NB4 (cell line): ENCODE results near the gene TCERG1L.

ENCODE experiments used
- DNase-seq: peaks from one replicate; pipeline ENCODE4 v3.0.0; 2010; ENCODE audit warnings: low read depth
- H3K4me3 ChIP-seq: one replicate; pipeline ENCODE4 v1.5.1; 2011; ENCODE audit warnings: mild to moderate bottlenecking, low read depth, low read length, moderate library complexity
- MYC ChIP-seq: IDR thresholded peaks from 2 replicates; pipeline ENCODE4 v1.6.1; 2011; ENCODE audit warnings: low read depth, low read length
- POLR2A ChIP-seq: IDR thresholded peaks from 2 replicates; pipeline ENCODE4 v1.6.1; 2011; ENCODE audit warnings: mild to moderate bottlenecking; ENCODE audit not compliant: insufficient read length; ENCODE audit errors: extremely low read depth
- TF ChIP-seq, protein P1 (sequence below): IDR thresholded peaks from one replicate; pipeline ENCODE4 v1.5.1; 2012; ENCODE audit warnings: low read depth, low read length
- TF ChIP-seq, protein P2 (sequence below): IDR thresholded peaks from 2 replicates; pipeline ENCODE4 v1.6.1; 2011; ENCODE audit warnings: low read depth, low read length

TCERG1L gene, protein sequence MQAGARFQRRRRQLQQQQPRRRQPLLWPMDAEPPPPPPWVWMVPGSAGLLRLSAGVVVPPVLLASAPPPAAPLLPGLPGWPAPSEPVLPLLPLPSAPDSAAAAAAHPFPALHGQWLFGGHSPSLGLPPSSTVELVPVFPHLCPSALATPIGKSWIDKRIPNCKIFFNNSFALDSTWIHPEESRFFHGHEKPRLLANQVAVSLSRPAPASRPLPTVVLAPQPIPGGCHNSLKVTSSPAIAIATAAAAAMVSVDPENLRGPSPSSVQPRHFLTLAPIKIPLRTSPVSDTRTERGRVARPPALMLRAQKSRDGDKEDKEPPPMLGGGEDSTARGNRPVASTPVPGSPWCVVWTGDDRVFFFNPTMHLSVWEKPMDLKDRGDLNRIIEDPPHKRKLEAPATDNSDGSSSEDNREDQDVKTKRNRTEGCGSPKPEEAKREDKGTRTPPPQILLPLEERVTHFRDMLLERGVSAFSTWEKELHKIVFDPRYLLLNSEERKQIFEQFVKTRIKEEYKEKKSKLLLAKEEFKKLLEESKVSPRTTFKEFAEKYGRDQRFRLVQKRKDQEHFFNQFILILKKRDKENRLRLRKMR

DNA sequence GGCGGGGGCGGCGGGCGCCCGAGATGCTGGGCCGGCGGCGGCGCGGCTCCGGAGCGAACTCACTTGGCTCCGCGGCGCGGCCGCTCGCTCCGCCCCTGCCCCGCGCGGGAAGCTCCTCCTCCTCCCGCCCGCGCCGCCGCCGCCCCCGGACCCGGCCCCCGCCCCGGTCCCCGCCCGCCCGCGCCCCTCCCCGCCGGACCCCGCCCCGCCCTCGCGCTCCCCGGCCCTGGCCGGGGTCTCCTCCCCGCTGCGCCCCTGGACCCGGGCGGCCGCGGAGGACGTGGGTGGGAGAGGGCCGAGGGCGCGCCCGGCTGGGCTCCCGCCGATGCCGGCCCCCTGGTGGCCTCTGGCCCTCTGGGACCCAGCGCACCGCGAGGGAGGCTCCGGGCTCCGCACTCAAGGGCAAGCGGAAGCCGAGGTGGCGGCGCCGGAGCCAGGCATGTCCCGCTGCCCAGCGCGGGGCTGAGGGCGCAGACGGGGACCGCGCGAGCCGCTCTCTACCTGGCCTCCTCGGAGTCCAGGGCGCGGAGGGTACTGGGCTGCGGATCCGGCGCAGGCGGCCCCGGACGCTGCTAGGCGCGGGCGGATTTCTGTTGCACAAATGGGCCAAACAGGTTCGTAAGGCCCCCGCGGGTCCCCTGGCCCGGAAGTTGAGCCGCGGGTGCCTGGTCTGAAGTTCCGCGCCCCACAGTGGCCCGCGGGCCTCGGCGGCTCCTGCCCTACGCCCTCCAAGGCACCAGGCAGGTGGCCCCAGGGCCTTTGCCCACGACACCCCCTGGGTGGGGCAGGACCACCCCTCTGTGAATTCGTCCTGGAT lies at the start of gene TCERG1L:
Gene TCERG1L, minus strand, starts transcription at position 61 of the 817 bp plus-strand sequence. CDS start 86 bp downstream, outside the sequence.
- H3K4me3 ChIP-seq: no peak within 1 kb of the TSS
- no peak for DNase-seq
- TF ChIP-seq, protein P1, sequence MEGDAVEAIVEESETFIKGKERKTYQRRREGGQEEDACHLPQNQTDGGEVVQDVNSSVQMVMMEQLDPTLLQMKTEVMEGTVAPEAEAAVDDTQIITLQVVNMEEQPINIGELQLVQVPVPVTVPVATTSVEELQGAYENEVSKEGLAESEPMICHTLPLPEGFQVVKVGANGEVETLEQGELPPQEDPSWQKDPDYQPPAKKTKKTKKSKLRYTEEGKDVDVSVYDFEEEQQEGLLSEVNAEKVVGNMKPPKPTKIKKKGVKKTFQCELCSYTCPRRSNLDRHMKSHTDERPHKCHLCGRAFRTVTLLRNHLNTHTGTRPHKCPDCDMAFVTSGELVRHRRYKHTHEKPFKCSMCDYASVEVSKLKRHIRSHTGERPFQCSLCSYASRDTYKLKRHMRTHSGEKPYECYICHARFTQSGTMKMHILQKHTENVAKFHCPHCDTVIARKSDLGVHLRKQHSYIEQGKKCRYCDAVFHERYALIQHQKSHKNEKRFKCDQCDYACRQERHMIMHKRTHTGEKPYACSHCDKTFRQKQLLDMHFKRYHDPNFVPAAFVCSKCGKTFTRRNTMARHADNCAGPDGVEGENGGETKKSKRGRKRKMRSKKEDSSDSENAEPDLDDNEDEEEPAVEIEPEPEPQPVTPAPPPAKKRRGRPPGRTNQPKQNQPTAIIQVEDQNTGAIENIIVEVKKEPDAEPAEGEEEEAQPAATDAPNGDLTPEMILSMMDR: no peak
- TF ChIP-seq POLR2A (no peak), MYC (no peak)
- TF ChIP-seq, protein P2, sequence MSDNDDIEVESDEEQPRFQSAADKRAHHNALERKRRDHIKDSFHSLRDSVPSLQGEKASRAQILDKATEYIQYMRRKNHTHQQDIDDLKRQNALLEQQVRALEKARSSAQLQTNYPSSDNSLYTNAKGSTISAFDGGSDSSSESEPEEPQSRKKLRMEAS: no peak

DNA sequence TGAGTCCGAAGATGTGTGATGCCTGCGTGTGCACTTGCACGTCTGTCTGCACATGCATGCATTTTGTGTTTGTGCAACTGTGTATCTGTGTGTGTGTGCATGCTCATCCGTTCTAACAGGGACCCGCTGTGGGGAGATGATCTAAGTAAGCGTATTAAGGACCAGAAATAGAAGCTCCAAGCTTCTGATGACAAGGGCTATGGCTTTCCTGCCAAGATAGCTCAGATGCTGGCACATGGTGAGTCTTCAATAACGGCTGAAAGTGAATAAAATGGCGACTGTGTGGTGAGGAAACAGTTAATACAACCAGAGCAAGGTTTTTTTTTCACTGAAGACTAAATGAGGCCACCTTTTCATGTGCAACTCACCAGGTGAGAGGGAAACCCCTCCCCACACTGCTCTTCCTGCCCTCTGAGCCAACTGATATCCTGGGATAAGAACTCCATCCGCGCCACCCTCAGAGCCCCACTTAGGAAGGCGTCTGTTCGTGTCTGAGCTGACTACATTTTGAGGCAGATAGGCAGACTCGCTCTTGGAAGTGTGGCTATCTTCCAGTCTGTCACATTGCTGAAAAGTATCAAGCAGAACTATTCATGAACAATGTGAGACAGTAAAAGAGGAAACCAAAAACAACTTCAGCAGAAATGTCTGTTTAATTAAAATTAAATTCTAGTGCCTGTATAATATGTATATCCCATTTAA lies 47.4 kb upstream of the TCERG1L start:
- H3K4me3 ChIP-seq: no peak overlapping the region
- no peak for DNase-seq
- TF ChIP-seq MYC (no peak), POLR2A (no peak)
- TF ChIP-seq, protein P2: no peak
- TF ChIP-seq, protein P1: no peak

DNA sequence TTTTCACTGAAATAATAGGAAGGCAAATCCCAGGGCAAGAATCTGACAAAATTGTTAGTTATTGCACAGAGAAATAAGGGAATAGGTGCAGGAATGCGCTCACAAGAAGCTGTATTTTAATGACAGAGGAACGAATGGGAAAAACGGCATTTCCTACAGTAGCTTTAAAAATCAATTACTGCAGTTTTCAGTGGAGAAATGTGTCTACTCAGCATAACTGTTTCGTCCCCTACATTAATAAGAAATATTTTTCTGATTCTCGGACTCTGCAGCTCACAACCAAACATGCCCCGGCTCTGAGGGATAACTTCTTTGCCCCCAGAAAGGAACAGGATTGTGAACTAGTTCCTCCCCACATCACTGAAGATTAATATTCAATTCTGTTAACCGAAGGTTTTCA lies 44.9 kb upstream of the TCERG1L start:
- H3K4me3 ChIP-seq: no peak overlapping the region
- TF ChIP-seq, protein P1: no peak
- TF ChIP-seq MYC (no peak), POLR2A (no peak)
- TF ChIP-seq, protein P2: no peak
- no peak for DNase-seq

DNA sequence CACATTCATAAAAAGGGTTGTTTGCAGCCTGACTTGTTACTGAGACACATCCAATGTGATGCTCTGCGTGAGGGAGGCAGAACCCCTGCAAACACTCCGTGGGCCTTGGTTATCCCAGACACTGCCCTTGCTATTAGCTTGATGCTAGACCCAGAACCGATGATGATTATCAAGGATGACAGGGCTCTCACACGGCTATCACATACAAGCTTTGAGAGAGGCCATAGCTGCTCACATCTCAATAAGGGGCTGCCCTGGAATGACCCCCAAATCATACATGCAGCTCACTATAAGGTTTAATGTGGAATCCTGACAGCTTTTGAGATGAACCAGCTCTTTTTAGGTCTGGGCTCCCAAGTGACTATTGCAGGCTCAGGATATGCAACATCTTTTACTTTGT lies 44.4 kb upstream of the TCERG1L start:
- no peak for TF ChIP-seq POLR2A
- TF ChIP-seq, protein P2: no peak
- TF ChIP-seq, protein P1: no peak
- TF ChIP-seq MYC: no peak
- H3K4me3 ChIP-seq: no peak overlapping the region
- DNase-seq: no peak

DNA sequence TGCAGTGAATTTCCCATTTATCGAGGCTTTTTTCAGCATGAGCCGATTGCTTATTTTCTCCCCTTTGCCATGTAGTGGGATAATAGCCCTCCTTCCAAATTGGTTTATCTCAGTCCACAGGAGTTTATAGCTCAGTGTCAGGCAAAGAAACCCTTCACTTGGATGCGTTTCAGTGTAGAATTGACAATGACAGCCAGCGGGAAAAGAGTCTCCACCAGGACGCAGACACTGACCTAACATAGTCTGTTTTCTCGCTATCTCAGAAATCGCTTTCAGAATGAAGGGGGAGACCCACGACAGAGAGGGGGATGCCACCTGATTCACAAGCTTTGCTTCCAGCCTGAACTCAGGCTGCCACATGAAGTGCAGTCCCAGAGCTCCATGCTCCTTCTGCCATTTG lies 43.5 kb upstream of the TCERG1L start:
- TF ChIP-seq POLR2A (no peak), MYC (no peak)
- TF ChIP-seq, protein P1: no peak
- TF ChIP-seq, protein P2: no peak
- DNase-seq: no peak
- H3K4me3 ChIP-seq: no peak overlapping the region
